ENCODE measurements around the gene GAS6. TPM values are rescaled to one million over a fixed set of nuclear protein-coding genes. Genes with fewer than 3 reads are reported as not detected.

The GAS6 gene
- total and polyA plus RNA-seq, 12 donors, result 7.1 to 109 (median 82.9) TPM

DNA sequence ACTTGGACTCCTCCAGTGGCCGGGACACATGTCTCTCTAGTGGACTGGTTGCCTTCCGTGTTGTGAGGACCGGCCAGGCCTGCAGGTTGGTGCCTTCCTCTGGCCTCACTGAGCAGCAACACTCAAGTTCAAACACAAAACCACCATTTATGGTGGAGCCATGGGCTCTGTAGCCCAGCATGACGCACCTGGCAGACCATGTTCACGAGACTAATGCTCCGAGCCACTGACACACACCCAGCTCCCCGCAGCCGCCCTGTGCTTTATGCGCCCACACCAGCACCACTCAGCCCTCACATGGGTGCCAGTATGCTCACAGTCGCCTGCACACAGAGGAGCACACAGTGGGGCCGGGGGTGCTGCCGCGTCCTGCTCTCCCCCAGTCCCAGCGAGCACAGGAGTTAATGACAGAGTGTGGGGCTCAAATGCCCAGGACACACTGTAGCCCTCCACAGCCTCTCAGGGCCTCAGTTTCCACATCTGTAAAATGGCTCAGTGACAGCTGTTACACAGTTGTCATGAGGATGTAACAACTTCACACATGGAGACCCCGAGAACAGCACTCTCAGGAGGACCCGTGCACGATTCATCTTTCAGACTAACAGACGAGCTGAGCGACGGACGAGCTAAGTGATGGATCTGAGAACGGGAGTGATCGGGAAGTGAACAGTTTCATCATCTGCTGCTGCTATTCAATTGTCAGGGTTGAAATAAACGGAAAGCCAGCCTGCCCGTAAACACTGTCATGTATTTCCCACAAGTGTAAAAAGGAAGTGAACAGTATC is 7.8 kb downstream of the GAS6 start:
- WGBS, 4 donors, result 68 to 89% (median 82%) methylated on average over 15 to 25 of the region's 25 CpGs
- Histone ChIP-seq H3K4me1 (replicated peaks in 1 of 2) (peaks cover 20 to 58% of the 10 kb centered on the region in 2 donors), H3K27me3 (no peaks in the 10 kb centered on the region), H3K9me3 (replicated peaks in 1 of 3) (no peaks in the 10 kb centered on the region), H3K36me3 (replicated peaks in 1 of 2) (no peaks in the 10 kb centered on the region), H3K27ac (no peak overlapping the region), H3K4me3 (no peak overlapping the region)
- DNase-seq, result peak in 3 of 7 donors; percentile 11 to 37 (median 11)
- TF ChIP-seq, protein P1, sequence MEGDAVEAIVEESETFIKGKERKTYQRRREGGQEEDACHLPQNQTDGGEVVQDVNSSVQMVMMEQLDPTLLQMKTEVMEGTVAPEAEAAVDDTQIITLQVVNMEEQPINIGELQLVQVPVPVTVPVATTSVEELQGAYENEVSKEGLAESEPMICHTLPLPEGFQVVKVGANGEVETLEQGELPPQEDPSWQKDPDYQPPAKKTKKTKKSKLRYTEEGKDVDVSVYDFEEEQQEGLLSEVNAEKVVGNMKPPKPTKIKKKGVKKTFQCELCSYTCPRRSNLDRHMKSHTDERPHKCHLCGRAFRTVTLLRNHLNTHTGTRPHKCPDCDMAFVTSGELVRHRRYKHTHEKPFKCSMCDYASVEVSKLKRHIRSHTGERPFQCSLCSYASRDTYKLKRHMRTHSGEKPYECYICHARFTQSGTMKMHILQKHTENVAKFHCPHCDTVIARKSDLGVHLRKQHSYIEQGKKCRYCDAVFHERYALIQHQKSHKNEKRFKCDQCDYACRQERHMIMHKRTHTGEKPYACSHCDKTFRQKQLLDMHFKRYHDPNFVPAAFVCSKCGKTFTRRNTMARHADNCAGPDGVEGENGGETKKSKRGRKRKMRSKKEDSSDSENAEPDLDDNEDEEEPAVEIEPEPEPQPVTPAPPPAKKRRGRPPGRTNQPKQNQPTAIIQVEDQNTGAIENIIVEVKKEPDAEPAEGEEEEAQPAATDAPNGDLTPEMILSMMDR (IDR thresholded peaks at IDR 0.05), result no peak
- TF ChIP-seq POLR2A (IDR thresholded peaks at IDR 0.05), result no peak
- intact Hi-C loops (cut with DNase I), result no loop called here

DNA sequence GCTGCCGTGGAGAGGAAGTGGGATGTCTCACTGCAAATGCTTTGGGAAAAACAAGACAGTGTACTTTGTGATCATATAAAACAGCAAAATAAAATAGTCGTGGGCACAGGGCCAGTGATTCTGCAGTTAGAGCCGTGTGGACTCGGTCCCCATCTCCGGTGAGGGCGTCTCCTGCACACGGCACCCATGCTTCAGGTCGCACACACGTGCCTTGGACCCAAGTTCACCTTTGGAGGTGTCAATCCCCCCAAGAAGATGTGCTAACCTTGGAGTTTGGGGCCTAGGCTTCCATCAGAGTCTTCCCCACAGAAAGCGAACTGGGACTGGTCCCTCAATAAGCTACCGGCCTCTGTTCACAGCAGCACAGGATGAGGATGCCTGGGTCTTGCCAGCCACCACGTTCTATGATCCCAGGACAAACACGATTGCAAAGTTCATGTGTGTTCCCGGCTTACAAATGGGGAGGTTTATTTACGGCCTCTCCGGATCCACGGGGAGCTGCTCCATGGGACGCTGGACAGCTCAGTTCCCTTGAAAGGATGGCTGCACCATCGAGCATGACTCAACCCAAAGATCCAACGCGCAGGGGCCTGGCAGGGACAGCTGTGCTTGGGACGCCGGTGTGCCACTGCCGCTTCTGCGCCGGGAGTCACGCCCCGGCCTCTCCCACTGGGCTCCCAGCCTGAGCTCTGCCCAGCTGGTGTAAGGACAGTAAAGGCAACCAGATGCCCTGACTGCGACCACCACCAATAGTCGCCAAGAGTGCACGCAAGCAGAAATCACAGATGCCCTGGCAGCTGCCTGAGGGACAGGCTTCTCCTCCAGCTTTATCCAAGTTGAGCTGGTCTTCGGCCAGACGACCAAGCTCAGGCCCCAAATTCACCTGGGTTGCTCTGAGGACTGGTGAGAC is 8.6 kb downstream of the GAS6 start:
- Histone ChIP-seq H3K4me1 (replicated peaks in 1 of 2) (peaks cover 20 to 52% of the 10 kb centered on the region in 2 donors), H3K36me3 (replicated peaks in 1 of 2) (no peaks in the 10 kb centered on the region), H3K9me3 (replicated peaks in 1 of 3) (no peaks in the 10 kb centered on the region), H3K4me3 (no peak overlapping the region), H3K27me3 (no peaks in the 10 kb centered on the region), H3K27ac (peak overlapping the region in 1 of 5 donors; percentile 50)
- intact Hi-C loops (cut with DNase I), result no loop called here
- peak in 3 of 7 donors; percentile 9 to 50 (median 14) for DNase-seq
- TF ChIP-seq POLR2A (IDR thresholded peaks at IDR 0.05), result no peak
- TF ChIP-seq, protein P1 (IDR thresholded peaks at IDR 0.05), result no peak
- 78 to 87% (median 79%) methylated on average over 18 to 33 of the region's 33 CpGs for WGBS, 4 donors

DNA sequence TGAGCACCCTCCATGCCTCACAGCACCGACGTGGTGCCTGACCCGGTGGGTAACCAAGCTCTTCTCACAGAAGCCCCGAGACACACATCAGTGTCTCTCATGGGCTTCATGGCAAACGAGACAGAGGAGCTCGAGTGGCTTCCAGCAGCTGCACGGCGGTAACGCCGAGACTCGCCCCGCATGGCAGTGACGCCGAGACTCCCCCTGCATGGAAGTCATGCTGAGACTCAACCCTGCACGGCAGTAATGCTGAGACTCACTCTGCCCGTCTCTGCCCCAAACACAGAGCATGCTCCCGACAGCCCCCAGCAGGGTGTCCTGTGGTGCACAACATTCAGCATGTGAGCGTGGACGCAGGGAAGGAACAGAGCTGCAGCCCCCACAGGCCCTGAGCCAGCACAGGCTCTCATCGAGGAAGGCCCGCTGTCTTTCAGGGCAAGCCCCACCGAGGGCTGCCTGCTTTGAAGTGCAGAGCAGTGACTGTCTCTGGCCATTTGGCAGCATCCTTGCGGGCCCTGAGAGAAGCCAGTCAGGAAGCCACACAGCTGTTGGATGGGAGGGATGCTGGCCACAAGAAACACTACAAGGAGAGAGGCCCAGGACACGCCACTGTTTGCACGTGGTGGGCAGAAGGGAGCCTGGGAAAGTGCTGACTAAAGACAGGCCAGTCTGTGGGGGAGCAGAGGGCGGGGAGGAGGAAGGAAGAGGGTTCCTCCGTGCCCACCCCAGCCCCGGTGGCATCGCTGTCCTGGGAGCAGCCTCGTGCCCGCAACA is 9.5 kb downstream of the GAS6 start:
- no peak overlapping the region for H3K4me3 ChIP-seq
- DNase-seq, result peak in 6 of 7 donors; percentile 42 to 66 (median 49)
- TF ChIP-seq, protein P1 (IDR thresholded peaks at IDR 0.05), result no peak
- no peak for TF ChIP-seq POLR2A (IDR thresholded peaks at IDR 0.05)
- no peaks in the 10 kb centered on the region for H3K9me3 ChIP-seq (replicated peaks in 1 of 3)
- H3K36me3 ChIP-seq (replicated peaks in 1 of 2), result no peaks in the 10 kb centered on the region
- WGBS, 4 donors, result 48 to 69% (median 63%) methylated on average over 9 to 31 of the region's 31 CpGs
- H3K27me3 ChIP-seq, result no peaks in the 10 kb centered on the region
- peaks cover 20 to 50% of the 10 kb centered on the region in 2 donors for H3K4me1 ChIP-seq (replicated peaks in 1 of 2)
- intact Hi-C loops (cut with DNase I), result no loop called here
- peak overlapping the region in 2 of 5 donors; percentile 6 to 50 for H3K27ac ChIP-seq

All from adrenal gland (tissue), 12 donors.